Keratinocyte (primary cell): ENCODE data around the gene TAS2R8. TPM values are rescaled to one million over a fixed set of nuclear protein-coding genes. Genes with fewer than 3 reads are reported as not detected.

ENCODE experiments used
- DNase-seq: peaks from one replicate; pipeline ENCODE4 v3.0.0-alpha.2; 2011; ENCODE audit warnings: low read depth, missing footprints, low spot score
- FAIRE-seq: peaks from 2 replicates; lab custom pipeline; 2011; peaks lifted over from hg19 to GRCh38; lab: Jason Lieb, UNC
- H2AFZ ChIP-seq: 2 replicates; pipeline ENCODE4 v1.6.0; 2012; ENCODE audit warnings: low read length, control low read depth, inconsistent platforms; ENCODE audit not compliant: control insufficient read depth
- H3K27ac ChIP-seq: 2 replicates; pipeline ENCODE4 v1.5.1; 2011; ENCODE audit warnings: low read length; ENCODE audit not compliant: control insufficient read depth, insufficient read depth
- H3K27me3 ChIP-seq: 3 replicates; pipeline ENCODE4 v1.6.0; 2011; ENCODE audit warnings: low read length; ENCODE audit not compliant: control insufficient read depth, insufficient read depth; ENCODE audit errors: extremely low read depth
- H3K36me3 ChIP-seq, 2 experiments: 2 replicates in 1 of 2; 3 replicates in 1 of 2; pipeline ENCODE4 v1.5.1; 2011; ENCODE audit warnings: low read length in 2 of 2, mild to moderate bottlenecking in 1 of 2; ENCODE audit not compliant: control insufficient read depth in 2 of 2, insufficient read depth in 2 of 2; ENCODE audit errors: extremely low read depth in 1 of 2
- H3K4me1 ChIP-seq: 3 replicates; pipeline ENCODE4 v1.5.1; 2011; ENCODE audit warnings: low read length; ENCODE audit not compliant: control insufficient read depth, insufficient read depth; ENCODE audit errors: extremely low read depth
- H3K4me2 ChIP-seq: 3 replicates; pipeline ENCODE4 v1.6.0; 2011; ENCODE audit warnings: low read depth, low read length; ENCODE audit not compliant: control insufficient read depth, insufficient read depth; ENCODE audit errors: extremely low read depth
- H3K4me3 ChIP-seq, 3 experiments: fragments of 200-600 bp in 1 of 3; sonication (generic) in 1 of 3; 2 replicates in 2 of 3; 3 replicates in 1 of 3; pipeline ENCODE4 v1.5.1; 2011 to 2016; ENCODE audit warnings: low read length in 3 of 3, mild to moderate bottlenecking in 3 of 3, control low read depth in 2 of 3, inconsistent platforms in 1 of 3, low read depth in 1 of 3, mixed read lengths in 1 of 3, mixed run types in 1 of 3, moderate library complexity in 1 of 3; ENCODE audit not compliant: control insufficient read depth in 2 of 3, insufficient read depth in 2 of 3; ENCODE audit errors: extremely low read depth in 1 of 3
- H3K79me2 ChIP-seq: 2 replicates; pipeline ENCODE4 v1.6.0; 2012; ENCODE audit warnings: low read length; ENCODE audit not compliant: control insufficient read depth, insufficient read depth
- H3K9ac ChIP-seq: 3 replicates; pipeline ENCODE4 v1.6.0; 2011; ENCODE audit warnings: low read length; ENCODE audit not compliant: control insufficient read depth, insufficient read depth; ENCODE audit errors: extremely low read depth
- H3K9me1 ChIP-seq: 3 replicates; pipeline ENCODE4 v1.6.0; 2011; ENCODE audit warnings: low read length; ENCODE audit not compliant: control insufficient read depth, insufficient read depth; ENCODE audit errors: extremely low read depth
- H3K9me3 ChIP-seq: 2 replicates; pipeline ENCODE4 v1.5.1; 2012; ENCODE audit warnings: low read depth, low read length; ENCODE audit not compliant: control insufficient read depth
- H4K20me1 ChIP-seq: 3 replicates; pipeline ENCODE4 v1.6.0; 2011; ENCODE audit warnings: low read length; ENCODE audit not compliant: control insufficient read depth, insufficient read depth; ENCODE audit errors: extremely low read depth
- CTCF ChIP-seq, 3 experiments: IDR thresholded peaks in 1 of 3; conservative IDR thresholded peaks in 1 of 3; optimal IDR thresholded peaks in 1 of 3; 2 replicates in 2 of 3; 3 replicates in 1 of 3; pipeline versions ENCODE3 to v1.5.1; 2011; ENCODE audit warnings: low read length in 3 of 3, mild to moderate bottlenecking in 3 of 3, moderate library complexity in 2 of 3, control low read depth in 1 of 3, inconsistent platforms in 1 of 3; ENCODE audit not compliant: insufficient read depth in 2 of 3; ENCODE audit errors: extremely low read depth in 1 of 3
- EZH2 ChIP-seq: IDR thresholded peaks from one replicate; pipeline ENCODE4 v1.6.1; 2012; ENCODE audit warnings: inconsistent platforms, mild to moderate bottlenecking, low read length, moderate library complexity
- dilution Hi-C: fragments of 300-500 bp; cut with MboI; formaldehyde crosslinking; loops from one replicate; pipeline ENCODE4 v1.7.0; 2020; ENCODE audit warnings: low sequenced_read_pairs; ENCODE audit not compliant: extremely low pct_ligation_motif_present
- polyA plus RNA-seq, 5 experiments: library from polyadenylated mRNA; depleted of rRNA in 3 of 5; stranded (reverse) in 3 of 5; stranded (forward) in 1 of 5; unstranded in 1 of 5; fragments of >200 nt; gene quantifications; 1 replicate in 1 of 5; 2 replicates in 3 of 5; 3 replicates in 1 of 5; pipeline versions ENCODE4 v1.2.1 to v1.2.3, GENCODE V29; 2011 to 2012; ENCODE audit warnings: missing spikeins in 2 of 5, low read depth in 1 of 5, low replicate concordance in 1 of 5

The TAS2R8 gene
- polyA plus RNA-seq, 1 donor (not counting 4 experiments of a cell fraction or from before 2014, with no cell fraction given), result not detected

- no peak overlapping the region for H2AFZ ChIP-seq
- FAIRE-seq (no peak), DNase-seq (no peak)
- H3K4me2 ChIP-seq, result no peak overlapping the region
- H4K20me1 ChIP-seq, result no peaks in the 10 kb centered on the region
- H3K4me1 ChIP-seq, result no peaks in the 10 kb centered on the region
- no peaks in the 10 kb centered on the region for H3K36me3 ChIP-seq
- no peaks in the 10 kb centered on the region for H3K27me3 ChIP-seq
- H3K79me2 ChIP-seq, result no peaks in the 10 kb centered on the region
- H3K4me3 ChIP-seq, result no peak overlapping the region
- H3K9ac ChIP-seq, result no peak overlapping the region
- H3K27ac ChIP-seq, result no peak overlapping the region
- no peak for TF ChIP-seq EZH2
- no peak for TF ChIP-seq CTCF (optimal IDR thresholded peaks at IDR 0.05 in 1 of 3, IDR thresholded peaks at IDR 0.05 in 1 of 3, conservative IDR thresholded peaks at IDR 0.05 in 1 of 3; ENCODE audit: extremely low read depth in 1 of 3, insufficient read depth in 2 of 3, low read length in 3 of 3)
- no peaks in the 10 kb centered on the region for H3K9me3 ChIP-seq
- dilution Hi-C loops, result no loop called here
- no peaks in the 10 kb centered on the region for H3K9me1 ChIP-seq
Observed at GRCh38 chr12:10811883-10812536, 4.9 kb upstream of the TAS2R8 start.

GRCh38 chr12:10810068-10810467 lies 3.0 kb upstream of the TAS2R8 start, which contains the start of gene TAS2R9:
TSS of gene TAS2R9 (minus strand) at chr12:10810168. CDS start at chr12:10810075, 93 bp downstream.
- no peak within 1 kb of the TSS for H3K9ac ChIP-seq
- dilution Hi-C loops, result no loop called here
- no peaks in the 10 kb centered on the region for H3K9me1 ChIP-seq
- H3K27me3 ChIP-seq, result no peaks in the 10 kb centered on the region
- H3K79me2 ChIP-seq, result no peaks in the 10 kb centered on the region
- no peaks in the 10 kb centered on the region for H3K36me3 ChIP-seq
- DNase-seq, result no peak
- H2AFZ ChIP-seq, result no peak within 1 kb of the TSS
- H3K27ac ChIP-seq, result no peak within 1 kb of the TSS
- no peak within 1 kb of the TSS for H3K4me2 ChIP-seq
- no peaks in the 10 kb centered on the region for H4K20me1 ChIP-seq
- no peak for TF ChIP-seq CTCF (optimal IDR thresholded peaks at IDR 0.05 in 1 of 3, IDR thresholded peaks at IDR 0.05 in 1 of 3, conservative IDR thresholded peaks at IDR 0.05 in 1 of 3; ENCODE audit: extremely low read depth in 1 of 3, insufficient read depth in 2 of 3, low read length in 3 of 3)
- no peak for TF ChIP-seq EZH2
- H3K4me1 ChIP-seq, result no peaks in the 10 kb centered on the region
- no peak within 1 kb of the TSS for H3K4me3 ChIP-seq
- FAIRE-seq, result no peak
- H3K9me3 ChIP-seq, result no peaks in the 10 kb centered on the region
